WTC11 (cell line): ENCODE measurements around the gene CPPED1. TPM values are rescaled to one million over a fixed set of nuclear protein-coding genes. Genes with fewer than 3 reads are reported as not detected.

Experiments
- ATAC-seq: fragments of 200-7000 bp; cut with Tn5 transposase; 2 replicates; pipeline ENCODE4 v1.10.0; 2021; ENCODE audit warnings: mild to moderate bottlenecking, moderate library complexity
- CTCF ChIA-PET: fragments of 300-600 bp; sonication (Branson Sonifier 250); formaldehyde crosslinking; loops from one replicate; lab custom pipeline; 2021; ENCODE audit warnings: antibody characterized with exemption; lab: Charles Lee
- POLR2A ChIA-PET: fragments of 350-600 bp; sonication (Branson Sonifier 250); formaldehyde crosslinking; loops from one replicate; lab custom pipeline; 2021; ENCODE audit warnings: antibody characterized with exemption; lab: Charles Lee
- DNase-seq: peaks from one replicate; pipeline ENCODE4 v3.0.0; 2021; ENCODE audit warnings: low spot score
- H3K27ac Mint-ChIP-seq: 2 replicates; pipeline ENCODE4 v1.8.0; 2021; ENCODE audit warnings: mixed read lengths
- H3K27me3 Mint-ChIP-seq: 2 replicates; pipeline ENCODE4 v1.8.0; 2021; ENCODE audit warnings: low read depth, mild to moderate bottlenecking, moderate library complexity, mixed read lengths
- H3K36me3 Mint-ChIP-seq: 2 replicates; pipeline ENCODE4 v1.8.0; 2021; ENCODE audit warnings: mixed read lengths
- H3K4me1 Mint-ChIP-seq: 2 replicates; pipeline ENCODE4 v1.8.0; 2022; ENCODE audit warnings: mixed read lengths
- H3K4me3 Mint-ChIP-seq: 2 replicates; pipeline ENCODE4 v1.8.0; 2021; ENCODE audit warnings: mild to moderate bottlenecking, moderate library complexity, mixed read lengths
- H3K9me3 Mint-ChIP-seq: 2 replicates; pipeline ENCODE4 v1.8.0; 2021; ENCODE audit warnings: mixed read lengths
- CREM ChIP-seq: sonication (generic); formaldehyde crosslinking; IDR thresholded peaks from 2 replicates; pipeline ENCODE4 v1.8.1; 2022; ENCODE audit warnings: mild to moderate bottlenecking, missing genetic modification reagents, moderate library complexity
- ESRRA ChIP-seq: sonication (generic); formaldehyde crosslinking; IDR thresholded peaks from 2 replicates; pipeline ENCODE4 v1.8.1; 2022; ENCODE audit warnings: mild to moderate bottlenecking, missing genetic modification reagents, borderline replicate concordance
- FOXJ3 ChIP-seq: sonication (generic); formaldehyde crosslinking; IDR thresholded peaks from 2 replicates; pipeline ENCODE4 v1.9.0; 2021; ENCODE audit warnings: missing genetic modification reagents, mild to moderate bottlenecking, borderline replicate concordance
- FOXK1 ChIP-seq: sonication (generic); formaldehyde crosslinking; IDR thresholded peaks from 2 replicates; pipeline ENCODE4 v1.8.0; 2022; ENCODE audit warnings: mild to moderate bottlenecking, moderate library complexity, missing genetic modification reagents
- FOXP1 ChIP-seq: sonication (generic); formaldehyde crosslinking; IDR thresholded peaks from 2 replicates; pipeline ENCODE4 v1.8.0; 2022; ENCODE audit warnings: missing genetic modification reagents, mild to moderate bottlenecking, moderate library complexity, borderline replicate concordance
- IRF2 ChIP-seq: sonication (generic); formaldehyde crosslinking; IDR thresholded peaks from 2 replicates; pipeline ENCODE4 v1.8.0; 2022; ENCODE audit warnings: low read depth, missing genetic modification reagents, borderline replicate concordance
- JAZF1 ChIP-seq: fragments of 250-450 bp; sonication (Bioruptor Pico); IDR thresholded peaks from 2 replicates; pipeline ENCODE4 v1.9.0; 2021; ENCODE audit warnings: moderate library complexity, mild to moderate bottlenecking, inconsistent platforms
- JUN ChIP-seq: sonication (generic); formaldehyde crosslinking; IDR thresholded peaks from 2 replicates; pipeline ENCODE4 v1.8.0; 2023; ENCODE audit warnings: mild to moderate bottlenecking, missing genetic modification reagents
- KAT7 ChIP-seq: sonication (generic); formaldehyde crosslinking; IDR thresholded peaks from 2 replicates; pipeline ENCODE4 v1.8.1; 2023; ENCODE audit warnings: missing genetic modification reagents, mild to moderate bottlenecking, borderline replicate concordance
- NR1H2 ChIP-seq: sonication (generic); formaldehyde crosslinking; IDR thresholded peaks from 2 replicates; pipeline ENCODE4 v1.9.0; 2021; ENCODE audit warnings: mild to moderate bottlenecking, moderate library complexity, missing genetic modification reagents
- PRRX2 ChIP-seq: fragments of 250-450 bp; sonication (Bioruptor Pico); IDR thresholded peaks from 2 replicates; pipeline ENCODE4 v1.8.0; 2021; ENCODE audit warnings: mild to moderate bottlenecking
- SP1 ChIP-seq: sonication (generic); formaldehyde crosslinking; conservative IDR thresholded peaks from 2 replicates; pipeline ENCODE4 v1.8.1; 2022; ENCODE audit warnings: missing genetic modification reagents
- TEAD1 ChIP-seq: sonication (generic); formaldehyde crosslinking; IDR thresholded peaks from 2 replicates; pipeline ENCODE4 v1.8.0; 2022; ENCODE audit warnings: mild to moderate bottlenecking, missing genetic modification reagents
- TP53 ChIP-seq: sonication (generic); formaldehyde crosslinking; IDR thresholded peaks from 2 replicates; pipeline ENCODE4 v1.8.1; 2023; ENCODE audit warnings: mild to moderate bottlenecking, missing genetic modification reagents
- ZNF232 ChIP-seq: sonication (generic); formaldehyde crosslinking; IDR thresholded peaks from 2 replicates; pipeline ENCODE4 v1.8.0; 2022; ENCODE audit warnings: mild to moderate bottlenecking, missing genetic modification reagents
- ZNF263 ChIP-seq: sonication (generic); formaldehyde crosslinking; IDR thresholded peaks from 2 replicates; pipeline ENCODE4 v1.8.1; 2022; ENCODE audit warnings: low read depth, mild to moderate bottlenecking, moderate library complexity, missing genetic modification reagents
- ZNF396 ChIP-seq: fragments of 250-450 bp; sonication (Bioruptor Pico); IDR thresholded peaks from 2 replicates; pipeline ENCODE4 v1.8.0; 2021; ENCODE audit warnings: mild to moderate bottlenecking, moderate library complexity, borderline replicate concordance
- total RNA-seq: library from RNA; stranded (reverse); gene quantifications from 3 replicates; pipeline ENCODE4 v1.2.3, GENCODE V29; 2021
- TF ChIP-seq, protein P1 (sequence below): sonication (generic); formaldehyde crosslinking; IDR thresholded peaks from 2 replicates; pipeline ENCODE4 v1.8.1; 2022; ENCODE audit warnings: low read depth, missing genetic modification reagents, borderline replicate concordance
- TF ChIP-seq, protein P2 (sequence below): sonication (generic); formaldehyde crosslinking; IDR thresholded peaks from 2 replicates; pipeline ENCODE4 v1.8.1; 2023; ENCODE audit warnings: mild to moderate bottlenecking, missing genetic modification reagents, moderate library complexity
- TF ChIP-seq, protein P3 (sequence below): sonication (generic); formaldehyde crosslinking; IDR thresholded peaks from 2 replicates; pipeline ENCODE4 v1.8.0; 2023; ENCODE audit warnings: mild to moderate bottlenecking, missing genetic modification reagents
- TF ChIP-seq, protein P4 (sequence below): fragments of 250-450 bp; sonication (Bioruptor Pico); IDR thresholded peaks from 2 replicates; pipeline ENCODE4 v1.9.0; 2021; ENCODE audit warnings: mild to moderate bottlenecking
- TF ChIP-seq, protein P5 (sequence below): sonication (generic); formaldehyde crosslinking; IDR thresholded peaks from 2 replicates; pipeline ENCODE4 v1.8.0; 2022; ENCODE audit warnings: missing genetic modification reagents
- TF ChIP-seq, protein P6 (sequence below): fragments of 250-450 bp; sonication (Bioruptor Pico); IDR thresholded peaks from 2 replicates; pipeline ENCODE4 v1.9.0; 2021; ENCODE audit warnings: moderate library complexity, mild to moderate bottlenecking, inconsistent platforms, borderline replicate concordance
- TF ChIP-seq, protein P7 (sequence below): sonication (generic); formaldehyde crosslinking; IDR thresholded peaks from 2 replicates; pipeline ENCODE4 v1.8.1; 2023; ENCODE audit warnings: mild to moderate bottlenecking, moderate library complexity, missing genetic modification reagents

CPPED1 gene
- total RNA-seq, 1 experiment from 2014 or later = 8.8 TPM

DNA sequence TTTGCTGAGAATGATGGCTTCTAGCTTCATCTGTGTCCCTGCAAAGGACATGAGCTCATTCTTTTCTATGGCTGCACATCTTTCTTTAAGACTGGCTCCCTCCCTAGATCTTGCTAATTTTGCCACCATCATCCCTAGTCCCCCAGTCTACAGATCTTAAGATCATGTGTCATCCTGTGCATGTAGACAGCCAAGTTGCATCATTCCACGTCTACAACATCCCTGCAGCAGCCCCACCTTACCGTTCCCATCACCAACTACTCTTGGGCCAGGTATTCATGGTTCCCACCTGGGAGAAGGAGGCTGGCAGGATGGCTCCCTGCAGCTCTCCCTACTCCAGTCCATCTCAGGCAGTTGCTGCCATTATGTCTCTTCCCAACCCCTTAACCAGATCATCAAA lies 12.3 kb downstream of the CPPED1 start:
- Mint-ChIP-seq H3K4me3 (no peak overlapping the region), H3K4me1 (peaks cover 12% of the 10 kb centered on the region), H3K27me3 (no peaks in the 10 kb centered on the region), H3K36me3 (peaks cover 6% of the 10 kb centered on the region; the same call in 1 of the 2 replicates), H3K9me3 (peaks cover 18% of the 10 kb centered on the region), H3K27ac (no peak overlapping the region)
- ChIA-PET CTCF (interaction anchor here (0.6 kb wide), 1 partner anchor 21 kb away, joined by 5 read pairs; no protein-coding TSS in a partner anchor), POLR2A (no interaction called here)
- no peak for DNase-seq
- no peak for TF ChIP-seq ZNF263 (CRISPR knock-in tag)
- TF ChIP-seq JUN (CRISPR knock-in tag) = no peak
- TF ChIP-seq, protein P1, sequence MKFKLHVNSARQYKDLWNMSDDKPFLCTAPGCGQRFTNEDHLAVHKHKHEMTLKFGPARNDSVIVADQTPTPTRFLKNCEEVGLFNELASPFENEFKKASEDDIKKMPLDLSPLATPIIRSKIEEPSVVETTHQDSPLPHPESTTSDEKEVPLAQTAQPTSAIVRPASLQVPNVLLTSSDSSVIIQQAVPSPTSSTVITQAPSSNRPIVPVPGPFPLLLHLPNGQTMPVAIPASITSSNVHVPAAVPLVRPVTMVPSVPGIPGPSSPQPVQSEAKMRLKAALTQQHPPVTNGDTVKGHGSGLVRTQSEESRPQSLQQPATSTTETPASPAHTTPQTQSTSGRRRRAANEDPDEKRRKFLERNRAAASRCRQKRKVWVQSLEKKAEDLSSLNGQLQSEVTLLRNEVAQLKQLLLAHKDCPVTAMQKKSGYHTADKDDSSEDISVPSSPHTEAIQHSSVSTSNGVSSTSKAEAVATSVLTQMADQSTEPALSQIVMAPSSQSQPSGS (CRISPR knock-in tag) = no peak
- TF ChIP-seq SP1 (CRISPR knock-in tag) = no peak
- TF ChIP-seq TEAD1 = no peak
- TF ChIP-seq, protein P2, sequence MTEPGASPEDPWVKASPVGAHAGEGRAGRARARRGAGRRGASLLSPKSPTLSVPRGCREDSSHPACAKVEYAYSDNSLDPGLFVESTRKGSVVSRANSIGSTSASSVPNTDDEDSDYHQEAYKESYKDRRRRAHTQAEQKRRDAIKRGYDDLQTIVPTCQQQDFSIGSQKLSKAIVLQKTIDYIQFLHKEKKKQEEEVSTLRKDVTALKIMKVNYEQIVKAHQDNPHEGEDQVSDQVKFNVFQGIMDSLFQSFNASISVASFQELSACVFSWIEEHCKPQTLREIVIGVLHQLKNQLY = no peak
- no peak for TF ChIP-seq FOXK1
- no peak for TF ChIP-seq KAT7 (CRISPR knock-in tag)
- TF ChIP-seq, protein P3, sequence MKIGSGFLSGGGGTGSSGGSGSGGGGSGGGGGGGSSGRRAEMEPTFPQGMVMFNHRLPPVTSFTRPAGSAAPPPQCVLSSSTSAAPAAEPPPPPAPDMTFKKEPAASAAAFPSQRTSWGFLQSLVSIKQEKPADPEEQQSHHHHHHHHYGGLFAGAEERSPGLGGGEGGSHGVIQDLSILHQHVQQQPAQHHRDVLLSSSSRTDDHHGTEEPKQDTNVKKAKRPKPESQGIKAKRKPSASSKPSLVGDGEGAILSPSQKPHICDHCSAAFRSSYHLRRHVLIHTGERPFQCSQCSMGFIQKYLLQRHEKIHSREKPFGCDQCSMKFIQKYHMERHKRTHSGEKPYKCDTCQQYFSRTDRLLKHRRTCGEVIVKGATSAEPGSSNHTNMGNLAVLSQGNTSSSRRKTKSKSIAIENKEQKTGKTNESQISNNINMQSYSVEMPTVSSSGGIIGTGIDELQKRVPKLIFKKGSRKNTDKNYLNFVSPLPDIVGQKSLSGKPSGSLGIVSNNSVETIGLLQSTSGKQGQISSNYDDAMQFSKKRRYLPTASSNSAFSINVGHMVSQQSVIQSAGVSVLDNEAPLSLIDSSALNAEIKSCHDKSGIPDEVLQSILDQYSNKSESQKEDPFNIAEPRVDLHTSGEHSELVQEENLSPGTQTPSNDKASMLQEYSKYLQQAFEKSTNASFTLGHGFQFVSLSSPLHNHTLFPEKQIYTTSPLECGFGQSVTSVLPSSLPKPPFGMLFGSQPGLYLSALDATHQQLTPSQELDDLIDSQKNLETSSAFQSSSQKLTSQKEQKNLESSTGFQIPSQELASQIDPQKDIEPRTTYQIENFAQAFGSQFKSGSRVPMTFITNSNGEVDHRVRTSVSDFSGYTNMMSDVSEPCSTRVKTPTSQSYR (CRISPR knock-in tag) = no peak
- no peak for TF ChIP-seq NR1H2 (CRISPR knock-in tag)
- no peak for TF ChIP-seq PRRX2 (CRISPR knock-in tag)
- TF ChIP-seq, protein P4, sequence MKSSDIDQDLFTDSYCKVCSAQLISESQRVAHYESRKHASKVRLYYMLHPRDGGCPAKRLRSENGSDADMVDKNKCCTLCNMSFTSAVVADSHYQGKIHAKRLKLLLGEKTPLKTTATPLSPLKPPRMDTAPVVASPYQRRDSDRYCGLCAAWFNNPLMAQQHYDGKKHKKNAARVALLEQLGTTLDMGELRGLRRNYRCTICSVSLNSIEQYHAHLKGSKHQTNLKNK (CRISPR knock-in tag) = no peak
- no peak for TF ChIP-seq CREM (CRISPR knock-in tag)
- TF ChIP-seq IRF2 = no peak
- TF ChIP-seq ZNF232 = no peak
- ATAC-seq = no peak

DNA sequence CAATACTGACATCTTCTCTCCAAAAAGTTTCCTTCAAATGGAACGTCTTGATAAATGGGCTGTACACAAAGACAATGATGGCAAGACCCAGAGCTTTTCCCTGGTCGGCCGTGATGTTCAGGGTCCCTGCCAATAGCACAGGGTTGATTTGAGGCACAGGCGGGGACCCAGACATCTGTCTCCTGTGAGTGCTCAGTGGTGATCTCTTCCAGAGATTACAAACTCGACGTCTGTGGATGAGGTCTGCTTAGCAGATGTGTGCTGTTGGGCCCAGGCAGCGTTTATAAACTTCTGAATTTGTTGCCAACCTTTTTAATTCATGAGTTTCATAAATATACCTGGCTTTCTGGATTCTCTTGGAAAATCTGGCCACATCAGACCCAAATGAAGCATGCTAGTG lies 14.9 kb downstream of the CPPED1 start:
- H3K4me3 Mint-ChIP-seq = no peak overlapping the region
- peaks cover 6% of the 10 kb centered on the region; the same call in 1 of the 2 replicates for H3K36me3 Mint-ChIP-seq
- no peak overlapping the region for H3K27ac Mint-ChIP-seq
- ChIA-PET POLR2A (interaction anchor here (0.6 kb wide), 1 partner anchor 1734 kb away, joined by 3 read pairs; no protein-coding TSS in a partner anchor), CTCF (no interaction called here)
- peaks cover 24% of the 10 kb centered on the region for H3K9me3 Mint-ChIP-seq
- DNase-seq (no peak), ATAC-seq (no peak)
- peaks cover 6% of the 10 kb centered on the region for H3K4me1 Mint-ChIP-seq
- H3K27me3 Mint-ChIP-seq = no peaks in the 10 kb centered on the region
- TF ChIP-seq JAZF1 (CRISPR knock-in tag) (no peak), FOXP1 (no peak), KAT7 (CRISPR knock-in tag) (no peak), ZNF396 (CRISPR knock-in tag) (no peak), ESRRA (CRISPR knock-in tag) (no peak), TP53 (CRISPR knock-in tag) (no peak), FOXJ3 (CRISPR knock-in tag) (no peak)
- TF ChIP-seq, protein P5, sequence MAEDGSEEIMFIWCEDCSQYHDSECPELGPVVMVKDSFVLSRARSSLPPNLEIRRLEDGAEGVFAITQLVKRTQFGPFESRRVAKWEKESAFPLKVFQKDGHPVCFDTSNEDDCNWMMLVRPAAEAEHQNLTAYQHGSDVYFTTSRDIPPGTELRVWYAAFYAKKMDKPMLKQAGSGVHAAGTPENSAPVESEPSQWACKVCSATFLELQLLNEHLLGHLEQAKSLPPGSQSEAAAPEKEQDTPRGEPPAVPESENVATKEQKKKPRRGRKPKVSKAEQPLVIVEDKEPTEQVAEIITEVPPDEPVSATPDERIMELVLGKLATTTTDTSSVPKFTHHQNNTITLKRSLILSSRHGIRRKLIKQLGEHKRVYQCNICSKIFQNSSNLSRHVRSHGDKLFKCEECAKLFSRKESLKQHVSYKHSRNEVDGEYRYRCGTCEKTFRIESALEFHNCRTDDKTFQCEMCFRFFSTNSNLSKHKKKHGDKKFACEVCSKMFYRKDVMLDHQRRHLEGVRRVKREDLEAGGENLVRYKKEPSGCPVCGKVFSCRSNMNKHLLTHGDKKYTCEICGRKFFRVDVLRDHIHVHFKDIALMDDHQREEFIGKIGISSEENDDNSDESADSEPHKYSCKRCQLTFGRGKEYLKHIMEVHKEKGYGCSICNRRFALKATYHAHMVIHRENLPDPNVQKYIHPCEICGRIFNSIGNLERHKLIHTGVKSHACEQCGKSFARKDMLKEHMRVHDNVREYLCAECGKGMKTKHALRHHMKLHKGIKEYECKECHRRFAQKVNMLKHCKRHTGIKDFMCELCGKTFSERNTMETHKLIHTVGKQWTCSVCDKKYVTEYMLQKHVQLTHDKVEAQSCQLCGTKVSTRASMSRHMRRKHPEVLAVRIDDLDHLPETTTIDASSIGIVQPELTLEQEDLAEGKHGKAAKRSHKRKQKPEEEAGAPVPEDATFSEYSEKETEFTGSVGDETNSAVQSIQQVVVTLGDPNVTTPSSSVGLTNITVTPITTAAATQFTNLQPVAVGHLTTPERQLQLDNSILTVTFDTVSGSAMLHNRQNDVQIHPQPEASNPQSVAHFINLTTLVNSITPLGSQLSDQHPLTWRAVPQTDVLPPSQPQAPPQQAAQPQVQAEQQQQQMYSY = no peak
- TF ChIP-seq, protein P6, sequence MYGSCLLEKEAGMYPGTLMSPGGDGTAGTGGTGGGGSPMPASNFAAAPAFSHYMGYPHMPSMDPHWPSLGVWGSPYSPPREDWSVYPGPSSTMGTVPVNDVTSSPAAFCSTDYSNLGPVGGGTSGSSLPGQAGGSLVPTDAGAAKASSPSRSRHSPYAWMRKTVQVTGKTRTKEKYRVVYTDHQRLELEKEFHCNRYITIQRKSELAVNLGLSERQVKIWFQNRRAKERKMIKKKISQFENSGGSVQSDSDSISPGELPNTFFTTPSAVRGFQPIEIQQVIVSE (CRISPR knock-in tag) = no peak
- TF ChIP-seq, protein P4 (CRISPR knock-in tag) = no peak
- TF ChIP-seq, protein P7, sequence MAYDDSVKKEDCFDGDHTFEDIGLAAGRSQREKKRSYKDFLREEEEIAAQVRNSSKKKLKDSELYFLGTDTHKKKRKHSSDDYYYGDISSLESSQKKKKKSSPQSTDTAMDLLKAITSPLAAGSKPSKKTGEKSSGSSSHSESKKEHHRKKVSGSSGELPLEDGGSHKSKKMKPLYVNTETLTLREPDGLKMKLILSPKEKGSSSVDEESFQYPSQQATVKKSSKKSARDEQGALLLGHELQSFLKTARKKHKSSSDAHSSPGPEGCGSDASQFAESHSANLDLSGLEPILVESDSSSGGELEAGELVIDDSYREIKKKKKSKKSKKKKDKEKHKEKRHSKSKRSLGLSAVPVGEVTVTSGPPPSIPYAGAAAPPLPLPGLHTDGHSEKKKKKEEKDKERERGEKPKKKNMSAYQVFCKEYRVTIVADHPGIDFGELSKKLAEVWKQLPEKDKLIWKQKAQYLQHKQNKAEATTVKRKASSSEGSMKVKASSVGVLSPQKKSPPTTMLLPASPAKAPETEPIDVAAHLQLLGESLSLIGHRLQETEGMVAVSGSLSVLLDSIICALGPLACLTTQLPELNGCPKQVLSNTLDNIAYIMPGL (CRISPR knock-in tag) = no peak
